HepG2 (cell line): Measurements from ENCODE around the gene BLVRA. TPM values are rescaled to one million over a fixed set of nuclear protein-coding genes. Genes with fewer than 3 reads are reported as not detected.

ENCODE experiments used
- BRCA1 ChIP-seq: sonication (generic); formaldehyde crosslinking; IDR thresholded peaks from 2 replicates; pipeline ENCODE4 v1.4.0; 2020; ENCODE audit warnings: missing genetic modification reagents
- CAMTA2 ChIP-seq: sonication (generic); formaldehyde crosslinking; IDR thresholded peaks from 2 replicates; pipeline ENCODE4 v1.4.0; 2020; ENCODE audit warnings: mild to moderate bottlenecking, missing genetic modification reagents, borderline replicate concordance
- FIP1L1 ChIP-seq: fragments of 200-400 bp; formaldehyde crosslinking; IDR thresholded peaks from 2 replicates; pipeline ENCODE4 v1.6.1; 2018; ENCODE audit warnings: low read depth, mild to moderate bottlenecking, low read length, moderate library complexity, borderline replicate concordance; ENCODE audit not compliant: insufficient read depth
- FOXO1 ChIP-seq: sonication (generic); formaldehyde crosslinking; IDR thresholded peaks from 2 replicates; pipeline ENCODE4 v1.4.0; 2020; ENCODE audit warnings: missing genetic modification reagents
- FOXP1 ChIP-seq, 2 experiments: fragments of 450-650 bp in 1 of 2; IDR thresholded peaks; 2 replicates each; pipeline ENCODE4 v1.6.1; 2017 to 2018; ENCODE audit warnings: antibody characterized with exemption in 1 of 2
- FOXP4 ChIP-seq: sonication (generic); formaldehyde crosslinking; IDR thresholded peaks from 2 replicates; pipeline ENCODE4 v1.4.0; 2020; ENCODE audit warnings: missing genetic modification reagents
- GPN1 ChIP-seq: sonication (generic); formaldehyde crosslinking; IDR thresholded peaks from 2 replicates; pipeline ENCODE4 v1.5.1; 2020; ENCODE audit warnings: missing genetic modification reagents, borderline replicate concordance
- HDAC2 ChIP-seq: sonication (generic); formaldehyde crosslinking; IDR thresholded peaks from 2 replicates; pipeline ENCODE4 v1.4.0; 2020; ENCODE audit warnings: missing genetic modification reagents
- MTA1 ChIP-seq: sonication (generic); formaldehyde crosslinking; IDR thresholded peaks from 2 replicates; pipeline ENCODE4 v1.4.0; 2020; ENCODE audit warnings: missing genetic modification reagents, mild to moderate bottlenecking, borderline replicate concordance
- NFAT5 ChIP-seq: sonication (generic); formaldehyde crosslinking; IDR thresholded peaks from 2 replicates; pipeline ENCODE4 v1.4.0; 2020; ENCODE audit warnings: missing genetic modification reagents
- PPARG ChIP-seq: conservative IDR thresholded peaks from 2 replicates; pipeline ENCODE4 v1.6.1; 2016; ENCODE audit warnings: missing biosample characterization, missing genetic modification reagents
- PRPF4 ChIP-seq: fragments of 200-400 bp; formaldehyde crosslinking; IDR thresholded peaks from 2 replicates; pipeline ENCODE4 v1.6.1; 2016; ENCODE audit warnings: low read length, low read depth; ENCODE audit not compliant: poor library complexity, severe bottlenecking
- STAT6 ChIP-seq: sonication (generic); formaldehyde crosslinking; IDR thresholded peaks from 2 replicates; pipeline ENCODE4 v1.4.0; 2020; ENCODE audit warnings: missing genetic modification reagents, mild to moderate bottlenecking, borderline replicate concordance
- ZBTB38 ChIP-seq: sonication (generic); formaldehyde crosslinking; IDR thresholded peaks from 2 replicates; pipeline ENCODE4 v1.5.1; 2020; ENCODE audit warnings: mild to moderate bottlenecking, missing genetic modification reagents
- ZNF460 ChIP-seq: sonication (generic); formaldehyde crosslinking; IDR thresholded peaks from 2 replicates; pipeline ENCODE4 v1.5.1; 2020; ENCODE audit warnings: missing genetic modification reagents, mild to moderate bottlenecking, borderline replicate concordance
- ZNF549 ChIP-seq: sonication (generic); formaldehyde crosslinking; IDR thresholded peaks from 2 replicates; pipeline ENCODE4 v1.5.0; 2020; ENCODE audit warnings: missing genetic modification reagents
- ZNF550 ChIP-seq: sonication (generic); formaldehyde crosslinking; IDR thresholded peaks from 2 replicates; pipeline ENCODE4 v1.4.0; 2020; ENCODE audit warnings: mild to moderate bottlenecking, missing genetic modification reagents, borderline replicate concordance
- ZNF691 ChIP-seq: sonication (generic); formaldehyde crosslinking; IDR thresholded peaks from 2 replicates; pipeline ENCODE4 v1.4.0; 2020; ENCODE audit warnings: missing genetic modification reagents, low read depth, mild to moderate bottlenecking, borderline replicate concordance
- polyA plus RNA-seq, 8 experiments: library from polyadenylated mRNA; depleted of rRNA in 3 of 8; stranded (reverse) in 7 of 8; unstranded in 1 of 8; fragments of >200 nt; fragmentation: Illumina TruSeq in 4 of 8; extraction: Trizol in 4 of 8; gene quantifications; 2 replicates each; pipeline versions ENCODE4 v1.2.1 to v1.2.3, GENCODE V29; 2011 to 2016; ENCODE audit warnings: low read depth in 4 of 8, missing spikeins in 1 of 8, mixed read lengths in 1 of 8; ENCODE audit not compliant: insufficient read depth in 1 of 8
- total RNA-seq, 5 experiments: library from RNA; depleted of rRNA; stranded (reverse); fragments of >200 nt; fragmentation: Illumina TruSeq; extraction: Trizol; gene quantifications; 2 replicates each; pipeline ENCODE4 v1.2.3, GENCODE V29; 2016; ENCODE audit warnings: low read depth in 1 of 5

BLVRA gene
- total and polyA plus RNA-seq, 2 of the 13 experiments (the other 11 are each of a cell fraction or from before 2014, with no cell fraction given), result 39.2 to 64.2 TPM

- TF ChIP-seq NFAT5 (no peak), CAMTA2 (no peak), BRCA1 (CRISPR knock-in tag) (no peak), ZNF550 (CRISPR knock-in tag) (no peak), ZNF549 (CRISPR knock-in tag) (no peak), FOXP4 (CRISPR knock-in tag) (peak; percentile 74), FIP1L1 (no peak), ZNF460 (peak; percentile 57; the same call in 1 of the 2 replicates), STAT6 (CRISPR knock-in tag) (no peak), MTA1 (CRISPR knock-in tag) (no peak), FOXO1 (CRISPR knock-in tag) (no peak), PPARG (CRISPR knock-in tag) (peak; percentile 50; the same call in 1 of the 2 replicates), ZNF691 (CRISPR knock-in tag) (no peak), PRPF4 (no peak), HDAC2 (CRISPR knock-in tag) (peak; percentile 74), GPN1 (no peak), FOXP1 (IDR thresholded peaks at IDR 0.05) (no peak), FOXP1 (CRISPR knock-in tag; IDR thresholded peaks at IDR 0.05) (peak; percentile 85), ZBTB38 (CRISPR knock-in tag) (no peak)
Observed at GRCh38 chr7:43764807-43765491, 6.5 kb downstream of the BLVRA start (continued).
